Chondrocyte (in vitro differentiated cells): Measurements from ENCODE around the gene GNB1L. TPM values are rescaled to one million over a fixed set of nuclear protein-coding genes. Genes with fewer than 3 reads are reported as not detected.

Source experiments
- DNase-seq: peaks from one replicate; pipeline ENCODE4 v3.0.0; 2021; ENCODE audit warnings: mixed read lengths, low spot score
- H3K27ac Mint-ChIP-seq: one replicate; pipeline ENCODE4 v1.8.0; 2021; ENCODE audit warnings: mild to moderate bottlenecking, moderate library complexity, mixed read lengths; ENCODE audit not compliant: unreplicated experiment
- H3K27me3 Mint-ChIP-seq: 2 replicates; pipeline ENCODE4 v1.8.0; 2021; ENCODE audit warnings: low read depth, mixed read lengths
- H3K36me3 Mint-ChIP-seq: 2 replicates; pipeline ENCODE4 v1.8.0; 2021; ENCODE audit warnings: low read depth, mixed read lengths
- H3K4me1 Mint-ChIP-seq: 2 replicates; pipeline ENCODE4 v1.8.0; 2021; ENCODE audit warnings: low read depth, mild to moderate bottlenecking, mixed read lengths
- H3K4me3 Mint-ChIP-seq: one replicate; pipeline ENCODE4 v1.8.0; 2021; ENCODE audit warnings: mild to moderate bottlenecking, moderate library complexity, mixed read lengths; ENCODE audit not compliant: unreplicated experiment
- H3K9me3 Mint-ChIP-seq: 2 replicates; pipeline ENCODE4 v1.8.0; 2021; ENCODE audit warnings: low read depth, mixed read lengths
- total RNA-seq: library from RNA; stranded (reverse); gene quantifications from 3 replicates; pipeline ENCODE4 v1.2.1, GENCODE V29; 2021
- TF ChIP-seq, protein P1 (sequence below): fragments of 200-600 bp; sonication (generic); IDR thresholded peaks from 2 replicates; pipeline ENCODE4 v1.5.0; 2021; ENCODE audit warnings: antibody characterized with exemption, mild to moderate bottlenecking, moderate library complexity

The GNB1L gene
- total RNA-seq, 1 donor from 2014 or later = 5.3 TPM

DNA sequence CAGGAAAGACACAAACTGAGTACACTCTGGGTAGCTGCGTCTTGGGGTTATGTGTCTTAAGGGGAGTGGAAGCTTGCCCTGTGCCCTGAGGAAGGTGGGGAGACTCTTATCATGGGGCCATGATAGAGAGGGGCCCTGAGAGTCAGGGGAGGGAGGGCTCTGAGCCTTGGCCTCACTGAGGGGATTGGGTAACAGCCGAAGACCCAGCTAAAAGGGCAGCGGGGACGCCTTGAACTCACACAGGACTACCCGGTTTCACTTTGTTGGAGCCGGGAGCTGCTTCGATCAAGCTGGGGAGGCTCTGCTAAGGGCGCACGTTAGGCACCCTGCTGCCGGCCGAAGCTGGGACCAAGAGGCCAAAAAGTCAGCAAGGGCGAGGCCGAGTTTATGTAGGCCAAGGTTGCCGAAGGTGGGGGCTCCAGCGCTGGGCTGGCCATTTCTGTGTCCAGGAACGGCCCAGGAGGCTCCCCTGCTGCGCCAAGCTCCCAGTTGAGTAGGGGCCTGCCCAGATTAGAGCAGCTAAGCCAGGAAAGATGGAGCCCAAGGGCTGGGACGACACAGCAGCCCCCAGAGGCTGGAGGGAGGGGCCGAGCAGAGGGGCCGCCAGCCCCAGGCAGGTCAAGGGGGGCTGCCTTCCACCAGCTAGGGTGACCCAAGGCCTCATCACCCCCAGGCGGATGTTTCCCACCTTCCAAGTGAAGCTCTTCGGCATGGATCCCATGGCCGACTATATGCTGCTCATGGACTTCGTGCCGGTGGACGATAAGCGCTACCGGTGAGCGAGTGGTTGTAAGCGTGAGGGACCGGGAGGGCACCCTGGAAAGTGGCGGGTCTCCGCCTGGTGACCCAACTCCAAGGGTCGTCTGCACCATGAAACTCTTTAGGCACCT lies 91.9 kb downstream of the GNB1L start:
- TF ChIP-seq, protein P1, sequence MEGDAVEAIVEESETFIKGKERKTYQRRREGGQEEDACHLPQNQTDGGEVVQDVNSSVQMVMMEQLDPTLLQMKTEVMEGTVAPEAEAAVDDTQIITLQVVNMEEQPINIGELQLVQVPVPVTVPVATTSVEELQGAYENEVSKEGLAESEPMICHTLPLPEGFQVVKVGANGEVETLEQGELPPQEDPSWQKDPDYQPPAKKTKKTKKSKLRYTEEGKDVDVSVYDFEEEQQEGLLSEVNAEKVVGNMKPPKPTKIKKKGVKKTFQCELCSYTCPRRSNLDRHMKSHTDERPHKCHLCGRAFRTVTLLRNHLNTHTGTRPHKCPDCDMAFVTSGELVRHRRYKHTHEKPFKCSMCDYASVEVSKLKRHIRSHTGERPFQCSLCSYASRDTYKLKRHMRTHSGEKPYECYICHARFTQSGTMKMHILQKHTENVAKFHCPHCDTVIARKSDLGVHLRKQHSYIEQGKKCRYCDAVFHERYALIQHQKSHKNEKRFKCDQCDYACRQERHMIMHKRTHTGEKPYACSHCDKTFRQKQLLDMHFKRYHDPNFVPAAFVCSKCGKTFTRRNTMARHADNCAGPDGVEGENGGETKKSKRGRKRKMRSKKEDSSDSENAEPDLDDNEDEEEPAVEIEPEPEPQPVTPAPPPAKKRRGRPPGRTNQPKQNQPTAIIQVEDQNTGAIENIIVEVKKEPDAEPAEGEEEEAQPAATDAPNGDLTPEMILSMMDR = no peak
- no peak for DNase-seq
- Mint-ChIP-seq H3K4me1 (peaks cover 14% of the 10 kb centered on the region), H3K36me3 (no peaks in the 10 kb centered on the region), H3K27me3 (peaks cover 19% of the 10 kb centered on the region), H3K27ac (no peak overlapping the region), H3K9me3 (no peaks in the 10 kb centered on the region), H3K4me3 (no peak overlapping the region)

DNA sequence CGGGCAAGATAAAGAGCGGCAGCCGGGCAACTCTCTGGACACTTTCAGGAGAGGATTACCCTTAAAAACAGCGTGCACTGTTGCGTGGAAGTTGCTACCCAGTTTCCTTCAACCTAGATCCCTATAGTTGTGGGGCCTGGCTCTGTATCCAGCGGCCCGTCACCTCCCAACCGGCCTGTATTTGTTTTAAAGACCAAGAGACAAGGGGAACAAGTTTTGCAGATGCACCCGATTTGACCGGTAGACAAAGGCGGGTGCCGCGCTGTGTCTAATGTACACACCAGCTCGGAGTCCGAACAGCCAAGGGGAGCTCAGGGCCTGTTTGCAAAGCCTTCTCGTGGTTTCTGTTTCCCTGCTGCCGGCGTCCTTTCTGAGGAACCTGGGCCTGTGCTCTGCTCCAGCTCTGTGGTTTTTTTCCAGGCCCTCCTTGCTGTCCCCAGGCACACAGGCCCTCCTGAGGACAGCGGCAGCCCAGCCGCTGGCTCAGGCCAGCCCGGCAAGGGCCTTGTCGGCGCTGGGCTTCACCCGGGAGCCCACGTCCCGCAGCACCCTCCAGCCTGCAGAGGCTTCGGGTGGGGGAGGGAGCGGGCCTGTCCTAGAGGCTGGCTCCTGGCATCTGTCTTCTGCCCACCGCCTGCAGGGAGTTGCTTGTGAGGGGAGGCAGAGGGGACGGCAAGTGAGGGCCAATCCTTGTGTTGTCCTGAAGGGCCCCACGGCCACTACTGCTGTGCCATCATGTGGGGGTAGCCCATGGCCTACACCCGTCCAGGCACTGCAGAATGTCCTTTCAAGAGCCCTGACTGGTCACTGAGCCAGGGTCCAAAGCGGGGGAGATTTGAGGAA lies 92.7 kb downstream of the GNB1L start:
- DNase-seq = no peak
- Mint-ChIP-seq H3K4me3 (peak overlapping the region; percentile 13), H3K27ac (no peak overlapping the region), H3K36me3 (no peaks in the 10 kb centered on the region), H3K9me3 (no peaks in the 10 kb centered on the region), H3K27me3 (peaks cover 22% of the 10 kb centered on the region), H3K4me1 (peaks cover 20% of the 10 kb centered on the region)
- TF ChIP-seq, protein P1 = no peak

DNA sequence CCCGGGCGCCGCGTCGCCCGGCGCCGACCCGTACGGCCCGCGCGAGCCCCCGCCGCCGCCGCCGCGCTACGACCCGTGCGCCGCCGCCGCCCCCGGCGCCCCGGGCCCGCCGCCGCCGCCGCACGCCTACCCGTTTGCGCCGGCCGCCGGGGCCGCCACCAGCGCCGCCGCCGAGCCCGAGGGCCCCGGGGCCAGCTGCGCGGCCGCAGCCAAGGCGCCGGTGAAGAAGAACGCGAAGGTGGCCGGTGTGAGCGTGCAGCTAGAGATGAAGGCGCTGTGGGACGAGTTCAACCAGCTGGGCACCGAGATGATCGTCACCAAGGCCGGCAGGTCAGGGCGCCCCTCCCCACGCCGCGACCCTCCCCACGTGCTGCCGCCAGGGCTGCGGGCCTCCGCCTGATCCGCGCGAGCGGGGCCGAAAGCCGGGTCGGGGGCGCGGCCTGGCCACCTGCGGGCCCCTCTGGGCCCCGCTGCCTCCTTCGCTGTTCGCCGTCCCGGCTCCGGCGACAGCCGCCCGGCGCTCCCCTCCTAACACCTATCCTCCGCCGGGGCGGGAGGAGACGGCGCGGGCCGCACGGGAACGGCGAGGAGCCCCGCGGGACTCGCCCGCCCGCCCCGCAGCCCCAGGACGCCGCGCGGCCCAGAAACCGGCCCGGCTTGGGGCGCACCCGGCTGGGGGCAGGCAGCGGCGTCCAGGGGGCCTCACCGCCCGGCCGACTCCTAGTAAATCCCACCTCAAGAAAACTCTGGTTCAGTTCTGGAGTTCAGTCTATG lies 93.5 kb downstream of the GNB1L start:
- Mint-ChIP-seq H3K27me3 (peaks cover 26% of the 10 kb centered on the region), H3K4me3 (peak overlapping the region; percentile 13), H3K27ac (no peak overlapping the region), H3K4me1 (peaks cover 20% of the 10 kb centered on the region), H3K9me3 (no peaks in the 10 kb centered on the region), H3K36me3 (no peaks in the 10 kb centered on the region)
- TF ChIP-seq, protein P1 = no peak
- no peak for DNase-seq

DNA sequence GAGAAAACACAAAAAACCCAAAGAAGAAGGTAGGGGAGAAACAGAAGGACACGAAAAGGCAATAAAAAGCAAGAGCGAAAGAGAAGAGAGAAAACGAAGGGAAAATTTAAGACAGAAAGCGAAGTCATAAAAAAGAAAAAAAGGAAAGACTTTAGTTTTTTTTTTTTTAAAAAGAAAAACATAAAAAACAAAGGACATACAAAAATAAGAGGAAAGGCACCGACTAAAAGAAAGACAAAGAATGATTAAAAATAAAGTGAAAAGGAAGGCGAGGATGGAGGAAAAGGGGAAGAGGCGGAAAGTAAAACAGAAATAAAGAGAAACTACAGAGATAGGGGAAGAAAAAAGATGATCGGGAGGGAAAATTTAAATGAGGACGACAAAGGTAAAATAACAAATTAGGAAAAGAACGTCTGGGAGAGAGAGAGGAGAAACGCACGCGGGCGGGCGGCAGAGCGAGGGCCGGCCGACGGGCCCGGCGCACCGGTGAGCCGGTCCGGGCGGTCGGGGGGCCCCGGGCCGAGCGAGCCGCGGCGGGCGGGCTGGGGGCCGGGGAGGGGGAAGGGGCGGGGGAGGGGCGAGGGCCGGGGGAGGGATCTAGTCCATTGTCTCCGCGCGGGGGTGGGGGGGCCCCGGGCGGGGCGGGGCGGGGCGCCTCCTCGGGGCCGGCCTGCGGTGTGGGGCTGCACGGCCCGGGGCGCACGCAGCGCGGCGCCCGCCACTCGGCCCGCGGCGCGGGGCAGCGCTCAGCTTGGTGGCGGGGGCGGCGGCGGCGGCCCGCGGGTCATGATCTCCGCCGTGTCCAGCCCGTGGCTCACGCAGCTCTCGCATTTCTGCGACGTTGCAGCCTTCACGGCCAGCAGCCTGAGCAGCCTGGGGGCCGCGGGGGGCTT lies 94.4 kb downstream of the GNB1L start, which contains the start of gene TBX1:
Gene TBX1 (plus strand): TSS at position 721 of the 893 bp plus-strand sequence. CDS start 66 bp downstream, at position 787.
- DNase-seq = no peak
- no peaks in the 10 kb centered on the region for H3K9me3 Mint-ChIP-seq
- TF ChIP-seq, protein P1 = no peak
- H3K4me3 Mint-ChIP-seq = peak within 1 kb of the TSS; percentile 57
- H3K27ac Mint-ChIP-seq = no peak within 1 kb of the TSS
- H3K4me1 Mint-ChIP-seq = peaks cover 24% of the 10 kb centered on the region
- H3K27me3 Mint-ChIP-seq = peaks cover 32% of the 10 kb centered on the region
- no peaks in the 10 kb centered on the region for H3K36me3 Mint-ChIP-seq
